ENCODE results near the gene CTSZ.

GRCh38 chr20:59004763-59005522 lies 2.1 kb downstream of the CTSZ start:
- TF ChIP-seq CTCF (IDR thresholded peaks at IDR 0.05) = no peak
- no peak for TF ChIP-seq POLR2A (IDR thresholded peaks at IDR 0.05)
